ENCODE data around the gene MEF2A. TPM values are rescaled to one million over a fixed set of nuclear protein-coding genes. Genes with fewer than 3 reads are reported as not detected.

The MEF2A gene
- total and polyA plus RNA-seq, 2 experiments from 2014 or later: 91.7 to 556 TPM

DNA sequence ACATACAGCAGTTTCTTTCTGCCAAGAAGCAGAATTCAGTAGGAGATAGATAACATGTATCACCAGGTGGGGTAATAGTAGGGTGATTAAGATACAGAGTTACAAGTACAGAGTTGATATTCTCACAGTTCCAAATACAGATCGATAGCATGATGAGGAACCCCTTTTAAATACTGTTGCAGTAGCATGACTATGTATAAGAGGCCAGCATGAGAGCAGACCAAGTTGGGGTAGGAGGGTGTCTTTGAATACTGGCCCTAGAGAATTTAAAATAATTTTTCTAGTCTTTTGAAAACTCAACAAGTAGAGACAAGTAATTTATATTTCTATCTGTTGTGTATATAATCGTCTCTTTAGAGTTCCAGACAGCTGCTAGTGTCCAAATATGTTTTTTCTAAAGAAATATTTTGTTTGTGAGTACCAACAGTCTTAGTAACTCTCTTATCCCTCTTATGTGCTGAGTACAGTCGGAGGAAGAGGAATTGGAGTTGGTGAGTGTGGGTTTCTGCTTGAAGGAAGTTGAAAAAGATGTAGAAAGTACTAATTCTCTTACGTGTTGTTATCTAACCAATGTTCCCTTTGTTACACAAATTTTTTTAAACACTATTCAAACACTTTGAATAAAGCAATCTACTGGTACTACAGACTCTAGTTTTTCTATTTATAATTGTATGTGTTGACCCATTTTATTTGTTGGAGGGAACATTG, 137.3 kb downstream of the MEF2A start:
- H3K9me3 ChIP-seq (ENCODE audit: low read depth): no peaks in the 10 kb centered on the region
- TF ChIP-seq, protein P1, sequence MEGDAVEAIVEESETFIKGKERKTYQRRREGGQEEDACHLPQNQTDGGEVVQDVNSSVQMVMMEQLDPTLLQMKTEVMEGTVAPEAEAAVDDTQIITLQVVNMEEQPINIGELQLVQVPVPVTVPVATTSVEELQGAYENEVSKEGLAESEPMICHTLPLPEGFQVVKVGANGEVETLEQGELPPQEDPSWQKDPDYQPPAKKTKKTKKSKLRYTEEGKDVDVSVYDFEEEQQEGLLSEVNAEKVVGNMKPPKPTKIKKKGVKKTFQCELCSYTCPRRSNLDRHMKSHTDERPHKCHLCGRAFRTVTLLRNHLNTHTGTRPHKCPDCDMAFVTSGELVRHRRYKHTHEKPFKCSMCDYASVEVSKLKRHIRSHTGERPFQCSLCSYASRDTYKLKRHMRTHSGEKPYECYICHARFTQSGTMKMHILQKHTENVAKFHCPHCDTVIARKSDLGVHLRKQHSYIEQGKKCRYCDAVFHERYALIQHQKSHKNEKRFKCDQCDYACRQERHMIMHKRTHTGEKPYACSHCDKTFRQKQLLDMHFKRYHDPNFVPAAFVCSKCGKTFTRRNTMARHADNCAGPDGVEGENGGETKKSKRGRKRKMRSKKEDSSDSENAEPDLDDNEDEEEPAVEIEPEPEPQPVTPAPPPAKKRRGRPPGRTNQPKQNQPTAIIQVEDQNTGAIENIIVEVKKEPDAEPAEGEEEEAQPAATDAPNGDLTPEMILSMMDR (IDR thresholded peaks at IDR 0.05; ENCODE audit: low read depth, low read length): no peak
- peaks cover 5% of the 10 kb centered on the region for H3K36me3 ChIP-seq
- H3K27me3 ChIP-seq: no peaks in the 10 kb centered on the region
- H3K27ac ChIP-seq: peak overlapping the region; percentile 87
- H3K4me3 ChIP-seq: no peak overlapping the region
- H3K4me1 ChIP-seq (ENCODE audit: low read depth): peaks cover 52% of the 10 kb centered on the region
- peak in 1 of 2 donors; percentile 50 for DNase-seq (ENCODE audit: low read depth in 1 of 2, low spot score in 1 of 2)

DNA sequence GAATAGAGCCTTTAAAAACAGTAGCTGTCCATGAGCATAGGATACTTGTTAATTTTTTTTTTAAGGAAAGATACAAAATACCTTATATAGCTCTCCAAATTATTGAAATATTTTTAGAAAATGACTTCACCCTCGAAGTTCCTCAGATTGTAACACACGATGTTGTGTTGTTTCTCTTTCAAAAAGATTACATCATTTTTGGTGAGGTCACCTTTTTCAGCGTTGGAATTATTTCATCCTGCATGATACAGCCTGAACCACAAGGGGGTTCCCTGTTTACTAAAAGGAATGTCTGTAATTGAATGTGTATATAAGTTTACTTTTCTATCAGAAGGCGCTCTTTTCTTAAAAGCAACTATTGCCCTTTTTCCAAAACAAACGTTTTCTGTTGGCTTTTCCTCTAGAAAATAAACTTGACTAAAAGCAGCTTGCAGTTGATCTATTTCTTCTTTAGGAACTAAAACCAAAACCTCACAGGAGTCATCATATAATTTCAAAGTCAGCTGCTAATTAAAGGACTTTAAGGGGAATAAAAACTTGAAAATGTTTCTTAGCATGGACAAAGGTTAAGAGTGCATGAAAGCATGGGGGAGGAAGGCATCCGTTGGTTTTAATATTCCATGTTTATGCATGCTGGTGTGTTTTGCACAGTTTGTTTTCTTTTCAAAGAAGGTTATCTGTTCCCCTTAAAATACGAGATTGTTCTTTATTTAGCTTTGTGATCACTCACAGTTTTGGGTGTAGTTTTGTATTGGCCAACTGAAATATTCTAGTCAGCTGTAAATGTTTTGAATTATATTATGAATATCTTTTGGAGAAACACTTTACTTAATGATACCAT, 138.0 kb downstream of the MEF2A start:
- Histone ChIP-seq H3K4me1 (ENCODE audit: low read depth) (peaks cover 60% of the 10 kb centered on the region), H3K27ac (peak overlapping the region; percentile 87), H3K9me3 (ENCODE audit: low read depth) (no peaks in the 10 kb centered on the region), H3K27me3 (no peaks in the 10 kb centered on the region), H3K4me3 (no peak overlapping the region), H3K36me3 (peaks cover 6% of the 10 kb centered on the region)
- TF ChIP-seq, protein P1 (IDR thresholded peaks at IDR 0.05; ENCODE audit: low read depth, low read length): peak; percentile 69
- DNase-seq (ENCODE audit: low read depth in 1 of 2, low spot score in 1 of 2): peak; percentile 54 to 91

DNA sequence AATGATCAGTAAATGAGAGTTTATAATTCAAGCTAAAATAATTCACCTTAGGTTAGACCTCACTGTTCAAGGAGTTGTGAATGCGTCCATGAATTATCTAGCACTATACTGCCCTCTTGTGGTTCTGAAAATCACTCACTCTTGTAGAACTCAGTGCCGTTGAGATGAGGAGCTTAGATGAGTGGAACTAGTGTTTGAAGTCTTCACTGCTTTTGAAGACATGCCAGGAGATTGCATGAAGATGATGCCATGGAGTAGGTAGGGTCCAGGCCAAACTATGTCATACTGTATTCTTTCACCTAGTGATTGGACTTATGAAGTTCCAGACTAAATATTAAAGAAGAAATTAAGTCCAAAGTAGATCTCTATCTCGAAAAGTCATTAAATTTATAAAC, 138.7 kb downstream of the MEF2A start:
- TF ChIP-seq, protein P1 (IDR thresholded peaks at IDR 0.05; ENCODE audit: low read depth, low read length): peak; percentile 65
- Histone ChIP-seq H3K4me3 (no peak overlapping the region), H3K4me1 (ENCODE audit: low read depth) (peaks cover 66% of the 10 kb centered on the region), H3K9me3 (ENCODE audit: low read depth) (no peaks in the 10 kb centered on the region), H3K36me3 (peaks cover 6% of the 10 kb centered on the region), H3K27ac (peak overlapping the region; percentile 87), H3K27me3 (no peaks in the 10 kb centered on the region)
- DNase-seq (ENCODE audit: low read depth in 1 of 2, low spot score in 1 of 2): peak; percentile 90 to 91

DNA sequence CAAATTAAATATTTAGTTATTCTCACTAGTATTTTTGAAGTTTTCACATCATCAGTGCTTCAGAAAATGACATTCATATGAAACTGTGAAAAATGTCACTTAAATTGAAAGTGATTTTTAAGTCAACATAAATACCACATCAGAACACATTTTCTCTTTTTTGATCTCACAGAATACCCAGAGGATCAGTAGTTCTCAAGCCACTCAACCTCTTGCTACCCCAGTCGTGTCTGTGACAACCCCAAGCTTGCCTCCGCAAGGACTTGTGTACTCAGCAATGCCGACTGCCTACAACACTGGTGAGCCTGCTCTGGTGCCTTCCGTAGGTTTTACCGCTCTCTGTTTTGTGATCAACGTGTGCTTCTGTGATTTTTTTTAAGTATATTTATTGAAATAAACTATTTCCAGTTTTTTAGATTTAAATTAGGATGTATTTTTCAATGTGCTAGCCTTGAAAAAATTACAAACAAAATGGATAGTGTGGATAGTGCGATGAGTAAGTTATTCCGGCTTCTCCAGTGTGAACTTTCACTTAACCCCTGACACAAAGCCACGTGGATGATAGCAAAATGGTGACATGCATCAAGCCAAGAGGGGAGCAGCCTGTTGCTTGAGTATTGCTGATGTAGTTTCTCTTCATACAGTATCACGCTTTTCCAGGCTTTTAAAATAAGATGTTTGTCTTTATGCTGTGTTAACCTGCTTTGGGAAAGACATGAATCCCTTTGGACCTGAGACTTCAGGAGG, 140.9 kb downstream of the MEF2A start:
- TF ChIP-seq, protein P1 (IDR thresholded peaks at IDR 0.05; ENCODE audit: low read depth, low read length): no peak
- no peak for DNase-seq (ENCODE audit: low read depth in 1 of 2, low spot score in 1 of 2)
- Histone ChIP-seq H3K27me3 (no peaks in the 10 kb centered on the region), H3K27ac (peak overlapping the region; percentile 67), H3K36me3 (peaks cover 21% of the 10 kb centered on the region), H3K4me1 (ENCODE audit: low read depth) (peaks cover 65% of the 10 kb centered on the region), H3K4me3 (no peak overlapping the region), H3K9me3 (ENCODE audit: low read depth) (no peaks in the 10 kb centered on the region)

DNA sequence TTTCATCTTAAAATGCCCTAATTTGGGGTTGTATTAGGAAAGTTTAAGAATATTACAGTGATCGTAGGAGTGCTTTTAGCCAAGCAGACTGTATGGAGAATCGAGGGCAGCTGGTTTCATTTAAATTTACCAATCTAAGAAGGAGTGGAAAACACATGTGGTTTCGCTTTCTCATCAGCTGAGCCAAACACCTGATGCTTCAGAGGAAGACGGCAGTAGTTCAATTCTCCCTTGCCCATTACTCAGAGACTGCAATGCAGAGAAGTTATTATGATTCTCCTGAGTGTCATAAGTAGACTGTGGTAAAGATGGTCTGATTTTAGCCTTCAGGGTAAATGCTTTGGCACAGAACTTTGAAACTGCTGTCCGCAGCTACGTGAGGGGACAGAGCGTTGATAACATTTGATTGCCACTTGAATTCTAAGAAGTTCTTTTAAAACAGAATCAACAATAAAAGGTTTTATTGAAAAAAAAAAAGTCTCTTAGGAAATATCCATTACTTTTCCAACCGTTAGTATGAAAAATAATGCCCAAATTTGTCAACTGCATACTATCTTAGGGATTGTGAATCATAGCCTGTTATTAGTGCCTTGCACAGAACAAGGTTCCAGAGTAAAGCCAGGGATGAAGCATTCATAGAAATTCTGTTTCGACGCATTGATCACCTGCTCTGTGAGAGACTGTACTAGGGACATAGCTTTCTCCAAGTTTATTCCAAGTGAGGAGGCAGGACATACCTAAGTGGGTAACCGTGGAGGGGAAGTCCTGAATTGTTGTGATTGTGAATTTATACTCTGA, 141.9 kb downstream of the MEF2A start:
- TF ChIP-seq, protein P1 (IDR thresholded peaks at IDR 0.05; ENCODE audit: low read depth, low read length): no peak
- H3K4me1 ChIP-seq (ENCODE audit: low read depth): peaks cover 58% of the 10 kb centered on the region
- H3K27ac ChIP-seq: peak overlapping the region; percentile 67
- no peak overlapping the region for H3K4me3 ChIP-seq
- H3K36me3 ChIP-seq: peaks cover 30% of the 10 kb centered on the region
- no peaks in the 10 kb centered on the region for H3K27me3 ChIP-seq
- no peaks in the 10 kb centered on the region for H3K9me3 ChIP-seq (ENCODE audit: low read depth)
- no peak for DNase-seq (ENCODE audit: low read depth in 1 of 2, low spot score in 1 of 2)

Measured in cardiac muscle cell (in vitro differentiated cells and primary cell).